ENCODE measurements around the gene MICAL3. TPM values are rescaled to one million over a fixed set of nuclear protein-coding genes. Genes with fewer than 3 reads are reported as not detected.
A peak's percentile ranks its signal among the peaks of the same experiment; 100 is the strongest.

MICAL3 gene
- total and polyA plus RNA-seq, 2 of the 8 experiments (the other 6 are each of a cell fraction or from before 2014, with no cell fraction given), result 8.3 to 41.8 TPM

DNA sequence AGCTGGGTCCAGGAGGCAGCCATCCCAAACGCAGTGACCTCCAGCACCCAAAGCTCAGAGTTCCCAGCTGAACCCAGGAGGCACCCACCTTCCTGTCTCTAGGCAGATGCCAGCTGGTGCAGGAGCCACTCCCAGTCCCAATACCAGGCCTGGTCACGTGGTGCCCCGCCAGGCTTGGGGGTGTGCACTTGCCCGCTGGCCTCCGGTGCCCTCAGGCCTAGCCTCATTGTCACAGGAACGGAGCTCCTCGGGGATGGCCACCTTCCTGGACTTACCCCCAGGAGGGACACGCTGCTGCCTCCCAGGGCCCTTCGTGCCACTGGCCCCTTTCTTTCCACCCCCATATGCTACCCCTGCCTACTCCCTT lies 254.7 kb downstream of the MICAL3 start:
- no peak for DNase-seq (ENCODE audit: low read depth in 1 of 2, low spot score in 2 of 2)
- CTCF ChIA-PET (ENCODE audit: partially characterized antibody), result interaction anchor here (0.8 to 4.9 kb wide), 7 partner anchors 12 to 27 kb away, joined by 3 to 36 read pairs (median 5); no protein-coding TSS in a partner anchor
- TF ChIP-seq ASH2L (IDR thresholded peaks at IDR 0.05; ENCODE audit: low read length) (no peak), TAF7 (optimal IDR thresholded peaks at IDR 0.05; ENCODE audit: borderline replicate concordance, low read depth, low read length) (no peak), SIN3A (conservative IDR thresholded peaks at IDR 0.05 in 1 of 2, IDR thresholded peaks at IDR 0.05 in 1 of 2; ENCODE audit: low read depth in 1 of 2, low read length in 2 of 2) (no peak), RXRA (IDR thresholded peaks at IDR 0.05; ENCODE audit: insufficient read depth, low read depth, low read length) (no peak), HDAC6 (IDR thresholded peaks at IDR 0.05; ENCODE audit: low read depth, low read length) (no peak), BCL11A (IDR thresholded peaks at IDR 0.05; ENCODE audit: low read depth in 2 of 2, low read length in 2 of 2) (no peak), SP1 (IDR thresholded peaks at IDR 0.05; ENCODE audit: low read depth, low read length) (no peak), NANOG (IDR thresholded peaks at IDR 0.05; ENCODE audit: insufficient read depth, low read depth, low read length, poor library complexity, severe bottlenecking) (no peak), GABPA (IDR thresholded peaks at IDR 0.05; ENCODE audit: borderline replicate concordance, insufficient read depth, low read length) (no peak), RFX5 (IDR thresholded peaks at IDR 0.05; ENCODE audit: borderline replicate concordance, low read depth, low read length) (no peak), TEAD4 (IDR thresholded peaks at IDR 0.05; ENCODE audit: low read depth, low read length) (no peak)
- TF ChIP-seq, protein P1, sequence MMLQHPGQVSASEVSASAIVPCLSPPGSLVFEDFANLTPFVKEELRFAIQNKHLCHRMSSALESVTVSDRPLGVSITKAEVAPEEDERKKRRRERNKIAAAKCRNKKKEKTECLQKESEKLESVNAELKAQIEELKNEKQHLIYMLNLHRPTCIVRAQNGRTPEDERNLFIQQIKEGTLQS (IDR thresholded peaks at IDR 0.05; ENCODE audit: insufficient read depth, low read depth, low read length), result no peak

More for the DNA sequence above, 254.7 kb downstream of the MICAL3 start:
- no peak overlapping the region for H2BK20ac ChIP-seq (ENCODE audit: low read length)
- H3K27me3 ChIP-seq (replicated peaks in 1 of 4; ENCODE audit: control insufficient read depth in 3 of 4, extremely low read depth in 1 of 4, insufficient read depth in 3 of 4, low read length in 3 of 4), result no peaks in the 10 kb centered on the region
- H3K4me2 ChIP-seq (ENCODE audit: insufficient read depth in 1 of 2, low read depth in 2 of 2, low read length in 2 of 2), result no peak overlapping the region
- H3K4ac ChIP-seq (replicated peaks; ENCODE audit: insufficient read length, low read depth, low read length), result no peak overlapping the region
- no peak overlapping the region for H3K27ac ChIP-seq (ENCODE audit: low read depth, low read length)
- no peak overlapping the region for H3K9ac ChIP-seq (replicated peaks in 1 of 4; ENCODE audit: extremely low read depth in 1 of 4, low read depth in 3 of 4, low read length in 3 of 4)
- H3K4me1 ChIP-seq (replicated peaks in 1 of 4; ENCODE audit: control insufficient read depth in 3 of 4, insufficient read depth in 4 of 4, low read length in 3 of 4), result peaks cover 5 to 15% (median 12%) of the 10 kb centered on the region in 4 experiments
- H2AK5ac ChIP-seq (ENCODE audit: low read depth, low read length), result no peak overlapping the region
- no peak for FAIRE-seq
- no peaks in the 10 kb centered on the region for H3K36me3 ChIP-seq (ENCODE audit: control insufficient read depth in 2 of 4, insufficient read depth in 4 of 4, low read length in 3 of 4)
- H3K79me2 ChIP-seq (ENCODE audit: control insufficient read depth in 1 of 2, insufficient read depth in 2 of 2, low read length in 2 of 2), result peaks cover 0 to 53% of the 10 kb centered on the region in 2 experiments; a peak in 1 of 4 replicates
- H3K23ac ChIP-seq (ENCODE audit: insufficient read length), result no peak overlapping the region
- H4K8ac ChIP-seq (ENCODE audit: extremely low read depth, insufficient read depth, low read length), result peak overlapping the region; percentile 41
- no peak overlapping the region for H2BK12ac ChIP-seq (ENCODE audit: low read depth, low read length)
- H3K9me3 ChIP-seq (ENCODE audit: insufficient read depth in 2 of 2, low read depth in 1 of 2, low read length in 1 of 2), result no peaks in the 10 kb centered on the region
- H3K18ac ChIP-seq (ENCODE audit: extremely low read depth, low read length), result no peak overlapping the region
- no peak overlapping the region for H2AFZ ChIP-seq (ENCODE audit: low read length)
- peaks cover 11% of the 10 kb centered on the region for H3K23me2 ChIP-seq (ENCODE audit: low read depth, low read length)
- peaks cover 2 to 11% of the 10 kb centered on the region in 2 experiments for H4K20me1 ChIP-seq (replicated peaks in 1 of 2; ENCODE audit: control insufficient read depth in 1 of 2, insufficient read depth in 2 of 2, low read length in 2 of 2)
- H3K14ac ChIP-seq (ENCODE audit: insufficient read length), result no peak overlapping the region
- H2BK5ac ChIP-seq (ENCODE audit: low read depth, low read length), result no peak overlapping the region
- H2BK15ac ChIP-seq (ENCODE audit: low read length), result no peak overlapping the region
- no peak overlapping the region for H4K91ac ChIP-seq (replicated peaks; ENCODE audit: insufficient read length, low read length)
- WGBS, 2 experiments (ENCODE audit: extremely low coverage in 1 of 2, insufficient coverage in 1 of 2, insufficient read length in 1 of 2, insufficient replicate concordance in 2 of 2, low coverage in 1 of 2, low lambda C conversion rate in 2 of 2, missing lambda C conversion rate in 1 of 2), result 97% methylated on average over 4 of the region's 9 CpGs; no CpG with 5 or more reads in 1 of the 2 experiments
- POLR2A ChIA-PET (ENCODE audit: partially characterized antibody), result interaction anchor here (1.0 to 1.6 kb wide), 2 partner anchors 17 to 24 kb away, joined by 4 read pairs; no protein-coding TSS in a partner anchor
- H3K56ac ChIP-seq (replicated peaks; ENCODE audit: insufficient read length, low read depth, low read length), result no peak overlapping the region
- H3K79me1 ChIP-seq (ENCODE audit: low read depth, low read length), result peaks cover 12% of the 10 kb centered on the region
- no peak overlapping the region for H4K5ac ChIP-seq (ENCODE audit: insufficient read length, low read depth, low read length)
- H2BK120ac ChIP-seq (replicated peaks; ENCODE audit: low read depth, low read length), result no peak overlapping the region
- no peak overlapping the region for H3K4me3 ChIP-seq (ENCODE audit: extremely low read depth in 1 of 4, insufficient read depth in 2 of 4, low read depth in 3 of 4, low read length in 4 of 4)
